Measurements from ENCODE around the gene IRAK2. TPM values are rescaled to one million over a fixed set of nuclear protein-coding genes. Genes with fewer than 3 reads are reported as not detected.

Gene IRAK2
- total RNA-seq, 6 experiments from 2014 or later = 4.2 to 16.0 (median 8.4) TPM

GRCh38 chr3:10289787-10290355, 125.2 kb downstream of the IRAK2 start:
- DNase-seq = no peak

GRCh38 chr3:10290481-10291176, 125.9 kb downstream of the IRAK2 start:
- peaks cover 0 to 11% (median 0%) of the 10 kb centered on the region in 4 donors for H3K36me3 ChIP-seq
- no peaks in the 10 kb centered on the region for H3K4me1 ChIP-seq
- TF ChIP-seq POLR2A (IDR thresholded peaks at IDR 0.05) (no peak), CTCF (IDR thresholded peaks at IDR 0.05) (no peak)
- intact Hi-C loops (cut with DNase I) = no loop called here
- WGBS (ENCODE audit: insufficient coverage, low coverage, low lambda C conversion rate, missing lambda C conversion rate) = 87% methylated on average over 11 of the region's 18 CpGs
- no peaks in the 10 kb centered on the region for H3K27me3 ChIP-seq
- DNase-seq (no peak), ATAC-seq (no peak)
- no peak overlapping the region for H3K27ac ChIP-seq
- H3K9me3 ChIP-seq = no peaks in the 10 kb centered on the region
- H3K4me3 ChIP-seq = no peak overlapping the region

More at GRCh38 chr3:10289787-10290355, 125.2 kb downstream of the IRAK2 start:
- Histone ChIP-seq H3K4me3 (no peak overlapping the region), H3K36me3 (peaks cover 0 to 11% (median 0%) of the 10 kb centered on the region in 4 donors), H3K27ac (no peak overlapping the region), H3K9me3 (no peaks in the 10 kb centered on the region), H3K4me1 (no peaks in the 10 kb centered on the region), H3K27me3 (no peaks in the 10 kb centered on the region)
- intact Hi-C loops (cut with DNase I) = no loop called here
- TF ChIP-seq POLR2A (IDR thresholded peaks at IDR 0.05) = no peak
- TF ChIP-seq CTCF (IDR thresholded peaks at IDR 0.05) = no peak
- WGBS (ENCODE audit: insufficient coverage, low coverage, low lambda C conversion rate, missing lambda C conversion rate) = 87% methylated on average over 4 of the region's 9 CpGs
- no peak for ATAC-seq

GRCh38 chr3:10291641-10292040, 126.9 kb downstream of the IRAK2 start:
- intact Hi-C loops (cut with DNase I) = no loop called here
- no peak for TF ChIP-seq CTCF (IDR thresholded peaks at IDR 0.05)
- TF ChIP-seq POLR2A (IDR thresholded peaks at IDR 0.05) = no peak
- Histone ChIP-seq H3K9me3 (no peaks in the 10 kb centered on the region), H3K27me3 (no peaks in the 10 kb centered on the region), H3K4me3 (no peak overlapping the region), H3K36me3 (peaks cover 0 to 11% (median 0%) of the 10 kb centered on the region in 4 donors), H3K27ac (no peak overlapping the region), H3K4me1 (peaks cover 0 to 6% (median 3%) of the 10 kb centered on the region in 4 donors)
- no peak for DNase-seq
- ATAC-seq = no peak
- WGBS (ENCODE audit: insufficient coverage, low coverage, low lambda C conversion rate, missing lambda C conversion rate) = 88% methylated on average over 4 of the region's 6 CpGs

GRCh38 chr3:10292505-10293419, 128.0 kb downstream of the IRAK2 start, which contains the start of gene GHRL:
TSS of gene GHRL (minus strand) at chr3:10292947. CDS start at chr3:10290180, 2,767 bp downstream.
- Histone ChIP-seq H3K36me3 (peaks cover 0 to 6% (median 0%) of the 10 kb centered on the region in 4 donors), H3K27me3 (no peaks in the 10 kb centered on the region), H3K9me3 (no peaks in the 10 kb centered on the region), H3K4me3 (no peak within 1 kb of the TSS), H3K4me1 (peaks cover 0 to 11% (median 5%) of the 10 kb centered on the region in 4 donors), H3K27ac (peak within 1 kb of the TSS in 1 of 3 donors; percentile 16)
- TF ChIP-seq POLR2A (IDR thresholded peaks at IDR 0.05) = no peak
- no peak for TF ChIP-seq CTCF (IDR thresholded peaks at IDR 0.05)
- 29% methylated on average over 2 of the region's 12 CpGs for WGBS (ENCODE audit: insufficient coverage, low coverage, low lambda C conversion rate, missing lambda C conversion rate)
- ATAC-seq (peak in 3 of 4 donors; percentile 13 to 28 (median 16)), DNase-seq (no peak)
- intact Hi-C loops (cut with DNase I) = no loop called here

Small RNA genes lying within 50 kb of the gene (small RNA-seq; reads per million reads assigned to genes)
- gene RF02126 = 0 reads per million in 2 experiments

Other genes starting within 250 kb of the IRAK2 start
- gene IL17RC, start 247.8 kb upstream of the IRAK2 start, total RNA-seq = 10 to 100 TPM; 19.5 to 53.4 (median 40.1) TPM
- gene CRELD1, start 231.1 kb upstream of the IRAK2 start, total RNA-seq = 10 to 100 TPM; 22.4 to 43.5 (median 30.5) TPM
- gene PRRT3, start 212.5 kb upstream of the IRAK2 start, total RNA-seq = under 1 TPM; 0.19 to 0.92 (median 0.35) TPM
- gene EMC3, start 178.1 kb upstream of the IRAK2 start, total RNA-seq = 10 to 100 TPM; 37.3 to 67.9 (median 51.2) TPM
- 1 to 10 TPM in 4 of 6 experiments, under 1 TPM in 2; 0.40 to 4.8 (median 1.8) TPM for gene FANCD2, start 138.5 kb upstream of the IRAK2 start, total RNA-seq
- not detected for gene FANCD2OS, start 56.7 kb upstream of the IRAK2 start, total RNA-seq
- 10 to 100 TPM; 41.2 to 55.3 (median 42.7) TPM for gene BRK1, start 49.2 kb upstream of the IRAK2 start, total RNA-seq
- 10 to 100 TPM; 15.5 to 25.2 (median 19.9) TPM for gene VHL, start 23.1 kb upstream of the IRAK2 start, total RNA-seq
- 10 to 100 TPM in 3 of 6 experiments, 1 to 10 TPM in 3; 7.2 to 13.4 (median 10.1) TPM for gene TATDN2, start 83.5 kb downstream of the IRAK2 start, total RNA-seq
- under 1 TPM in 2 of 6 experiments, not detected in 4; 0.32 to 0.43 TPM for gene GHRL, start 128.0 kb downstream of the IRAK2 start, total RNA-seq
- gene SEC13, start 156.2 kb downstream of the IRAK2 start, total RNA-seq = 10 to 100 TPM; 49.1 to 74.7 (median 64.4) TPM

Data from right lobe of liver (tissue), 6 donors.